Spleen (tissue), 7 donors: ENCODE measurements around the gene PRR33.

ENCODE experiments used
- POLR2A ChIP-seq, 3 donors: fragments of 450-650 bp; IDR thresholded peaks; one replicate each; pipeline ENCODE4 v1.5.1; 2017; ENCODE audit warnings: antibody characterized with exemption in 3 of 3, mild to moderate bottlenecking in 1 of 3
- POLR2AphosphoS5 ChIP-seq, 3 donors: sonication (generic); formaldehyde crosslinking; IDR thresholded peaks; one replicate each; pipeline ENCODE4 v1.5.1; 2017; ENCODE audit warnings: antibody characterized with exemption in 3 of 3
- TF ChIP-seq, protein P1 (sequence below), 11 experiments: fragments of 200-600 bp in 7 of 11; fragments of 450-650 bp in 4 of 11; sonication (generic) in 4 of 11; IDR thresholded peaks in 8 of 11; conservative IDR thresholded peaks in 3 of 11; 1 replicate in 7 of 11; 2 replicates in 4 of 11; pipeline versions ENCODE4 v1.4.0 to v1.8.0; 2016 to 2021; ENCODE audit warnings: antibody characterized with exemption in 11 of 11, inconsistent platforms in 4 of 11, mild to moderate bottlenecking in 1 of 11
- donor health status: DM: no; HTN: no; CAD: no; lungs with moderate emphysema.
- donor health status: DM: no; HTN: no; CAD: no.
- donor health status: DM: no; HTN: no; CAD: no.

DNA sequence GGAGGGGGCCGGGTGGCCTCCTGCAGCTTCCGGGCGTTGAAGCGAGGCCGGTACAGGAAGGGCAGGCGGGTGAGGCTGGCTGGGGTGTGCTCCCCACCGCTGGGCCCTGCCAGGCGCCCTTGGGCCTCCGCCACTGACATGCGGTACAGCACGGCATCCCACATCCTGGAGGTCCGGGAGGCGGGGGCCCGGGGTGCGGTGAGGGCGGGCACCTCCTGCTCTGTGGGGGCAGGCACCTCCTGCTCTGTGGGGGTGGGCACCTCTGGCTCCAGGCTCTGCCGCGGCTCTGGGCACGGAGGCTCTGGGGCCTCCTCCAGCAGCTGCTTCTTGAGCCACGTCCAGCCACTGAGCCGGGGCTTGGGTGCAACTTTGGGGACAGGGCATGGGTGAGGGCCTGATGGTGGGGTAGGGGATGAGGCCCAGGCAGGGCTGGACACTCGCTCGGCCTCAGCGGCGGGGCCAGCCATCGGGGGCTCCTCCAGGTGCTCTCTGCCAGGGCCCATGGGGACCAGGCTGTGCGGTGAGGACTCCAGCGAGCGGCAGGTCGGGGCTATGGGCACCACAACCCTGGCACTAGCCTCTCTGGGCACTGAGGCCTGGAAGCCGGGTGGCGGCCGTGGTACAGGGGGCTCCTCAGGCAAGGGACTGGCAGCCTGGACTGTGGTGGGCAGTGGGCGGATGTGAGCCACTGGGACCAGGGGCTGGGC is 2.3 kb downstream of the PRR33 start:
- TF ChIP-seq POLR2A (IDR thresholded peaks at IDR 0.05) (no peak), POLR2AphosphoS5 (IDR thresholded peaks at IDR 0.05) (peak; percentile 52 to 85 (median 69))
- TF ChIP-seq, protein P1, sequence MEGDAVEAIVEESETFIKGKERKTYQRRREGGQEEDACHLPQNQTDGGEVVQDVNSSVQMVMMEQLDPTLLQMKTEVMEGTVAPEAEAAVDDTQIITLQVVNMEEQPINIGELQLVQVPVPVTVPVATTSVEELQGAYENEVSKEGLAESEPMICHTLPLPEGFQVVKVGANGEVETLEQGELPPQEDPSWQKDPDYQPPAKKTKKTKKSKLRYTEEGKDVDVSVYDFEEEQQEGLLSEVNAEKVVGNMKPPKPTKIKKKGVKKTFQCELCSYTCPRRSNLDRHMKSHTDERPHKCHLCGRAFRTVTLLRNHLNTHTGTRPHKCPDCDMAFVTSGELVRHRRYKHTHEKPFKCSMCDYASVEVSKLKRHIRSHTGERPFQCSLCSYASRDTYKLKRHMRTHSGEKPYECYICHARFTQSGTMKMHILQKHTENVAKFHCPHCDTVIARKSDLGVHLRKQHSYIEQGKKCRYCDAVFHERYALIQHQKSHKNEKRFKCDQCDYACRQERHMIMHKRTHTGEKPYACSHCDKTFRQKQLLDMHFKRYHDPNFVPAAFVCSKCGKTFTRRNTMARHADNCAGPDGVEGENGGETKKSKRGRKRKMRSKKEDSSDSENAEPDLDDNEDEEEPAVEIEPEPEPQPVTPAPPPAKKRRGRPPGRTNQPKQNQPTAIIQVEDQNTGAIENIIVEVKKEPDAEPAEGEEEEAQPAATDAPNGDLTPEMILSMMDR (IDR thresholded peaks at IDR 0.05 in 8 of 11, conservative IDR thresholded peaks at IDR 0.05 in 3 of 11): peak in 1 of 11 experiments; percentile 13
